ENCODE results near the gene PPP3CA.
"Not testable (repeated sequence)": the region's sequence is repeated elsewhere in the genome, so short reads cannot be mapped to it uniquely, and the experiment has no call there.

Gene PPP3CA

DNA sequence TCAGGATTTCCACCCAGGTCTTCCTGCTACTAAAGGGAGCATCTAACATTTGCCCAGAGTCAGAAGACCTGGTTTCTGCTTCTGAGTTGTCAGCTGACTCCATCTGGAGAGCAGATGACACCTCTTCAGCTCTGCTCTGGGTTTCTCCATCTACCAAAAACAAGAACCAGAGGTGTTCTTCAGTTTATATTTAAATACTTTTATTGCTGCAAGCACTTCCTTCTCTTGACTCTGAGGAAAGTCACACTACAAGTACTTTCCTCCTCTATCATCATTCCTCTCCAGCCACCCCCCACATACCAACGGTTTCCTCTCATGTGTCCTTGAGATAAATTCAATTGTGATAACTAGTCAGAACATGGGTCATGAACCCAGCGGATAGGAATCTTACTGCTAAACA lies 88.4 kb downstream of the PPP3CA start:
- no peak for DNase-seq (ENCODE audit: low spot score)
- FAIRE-seq: no peak

DNA sequence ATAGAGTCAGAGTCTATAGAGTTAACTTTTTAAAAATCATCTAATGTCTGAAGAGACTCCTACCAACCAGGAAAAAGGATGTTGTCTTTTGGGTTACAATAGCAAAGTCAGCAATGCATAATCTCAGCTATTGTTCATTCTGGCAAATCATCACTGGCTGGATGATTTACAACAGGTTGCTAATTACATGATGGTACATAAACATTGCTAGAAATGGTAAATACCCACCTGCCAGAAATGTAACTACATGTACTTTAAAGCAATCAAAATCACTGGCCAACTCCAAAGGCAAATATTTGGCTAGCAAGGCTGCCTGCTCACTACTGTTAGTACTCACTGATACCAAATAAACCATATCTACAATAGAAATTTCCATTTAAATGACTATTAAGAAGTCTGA lies 91.1 kb downstream of the PPP3CA start:
- FAIRE-seq: no peak
- DNase-seq (ENCODE audit: low spot score): no peak

DNA sequence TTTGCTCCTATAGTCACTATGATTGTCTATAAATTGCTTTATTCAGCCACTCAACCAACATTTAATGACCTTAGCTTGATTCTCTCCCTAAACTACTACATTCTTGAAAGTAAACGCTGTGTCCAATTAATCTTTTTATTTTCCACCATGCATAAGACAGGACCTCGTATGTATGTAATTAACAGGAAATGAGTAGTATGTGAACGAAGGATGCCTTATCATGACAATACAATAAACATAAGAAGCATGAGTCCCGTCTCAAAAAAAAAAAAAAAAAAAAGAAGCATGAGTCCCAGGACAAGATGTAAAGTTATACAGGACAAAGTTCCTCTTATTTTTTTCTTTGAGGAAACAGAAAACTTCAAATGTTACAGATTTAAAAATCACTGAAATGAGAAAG lies 92.5 kb downstream of the PPP3CA start:
- DNase-seq (ENCODE audit: low spot score): no peak
- FAIRE-seq: no peak

DNA sequence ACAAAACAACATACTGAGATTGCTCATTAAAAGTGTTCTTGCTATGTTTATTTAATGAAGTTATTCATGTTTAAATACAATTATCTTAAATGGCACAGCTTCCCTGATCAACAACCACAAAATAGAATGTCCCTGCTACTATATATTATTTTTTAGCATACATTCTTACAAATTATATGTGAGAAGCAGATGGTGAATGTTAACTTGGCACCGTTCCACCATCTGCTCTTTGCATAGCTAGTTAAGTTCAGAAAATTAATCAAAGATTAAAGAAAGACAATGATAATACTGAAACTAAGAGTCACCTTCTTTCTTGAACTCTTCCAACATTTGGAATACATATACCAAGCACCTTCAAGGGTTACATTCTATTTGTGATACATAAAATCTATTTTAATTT lies 94.2 kb downstream of the PPP3CA start:
- FAIRE-seq (no peak), DNase-seq (ENCODE audit: low spot score) (no peak)

DNA sequence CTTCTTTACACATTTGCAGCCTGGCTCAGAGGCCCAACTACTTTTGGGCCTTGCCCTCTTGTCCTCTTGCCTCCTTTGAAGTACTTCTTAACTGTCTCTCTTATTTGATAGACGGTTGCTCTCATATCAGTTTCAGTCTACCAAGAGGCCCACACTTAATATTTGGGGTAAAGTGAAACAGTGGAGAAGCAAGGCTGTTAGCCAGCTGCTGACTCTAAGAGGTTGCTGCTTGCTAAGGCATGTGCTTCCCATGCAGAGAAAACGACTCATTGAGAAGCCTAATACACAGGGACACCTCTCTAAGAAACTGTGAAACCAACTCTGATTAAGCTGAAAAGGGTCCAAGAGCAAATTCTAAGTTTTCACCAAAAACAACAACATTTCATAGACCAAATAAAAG lies 94.6 kb downstream of the PPP3CA start:
- FAIRE-seq (no peak), DNase-seq (ENCODE audit: low spot score) (no peak)

DNA sequence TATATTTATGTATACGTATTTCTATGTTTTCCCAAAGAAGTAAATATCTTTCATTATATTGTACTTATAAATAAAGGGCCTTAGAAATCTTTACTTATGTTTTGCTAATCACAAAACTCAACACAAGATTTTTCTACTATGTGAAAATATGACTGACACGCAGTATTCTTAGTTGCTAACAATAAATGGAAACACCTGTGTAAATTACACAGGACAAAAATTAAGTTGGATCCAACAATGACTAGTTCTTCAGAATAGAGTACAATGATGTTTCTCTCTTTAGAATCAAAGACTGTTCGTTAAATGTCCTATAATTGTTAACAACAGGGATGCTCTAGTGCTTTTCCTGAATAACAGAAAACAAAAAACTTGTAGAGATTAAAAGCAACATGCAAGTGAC lies 96.1 kb downstream of the PPP3CA start:
- DNase-seq (ENCODE audit: low spot score) (no peak), FAIRE-seq (no peak)

DNA sequence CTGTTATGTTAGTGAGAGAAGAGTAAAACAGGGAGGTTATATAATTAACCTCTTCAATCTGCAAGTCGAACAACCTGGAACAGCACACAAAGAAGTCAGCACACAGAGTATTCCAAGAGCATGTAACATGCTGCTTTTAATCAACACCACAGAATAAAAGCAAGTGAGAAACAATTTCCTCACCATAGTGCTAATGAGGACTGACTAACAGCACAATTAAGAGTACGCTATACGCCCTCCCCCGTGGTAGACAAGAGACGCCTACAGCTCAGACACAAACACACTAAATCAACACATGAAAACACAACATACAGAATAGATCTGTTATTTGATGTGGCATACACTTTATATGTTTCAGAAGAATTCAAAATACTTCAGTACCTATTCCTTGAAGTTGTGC lies 103.0 kb downstream of the PPP3CA start:
- DNase-seq (ENCODE audit: low spot score): no peak
- no peak for FAIRE-seq

DNA sequence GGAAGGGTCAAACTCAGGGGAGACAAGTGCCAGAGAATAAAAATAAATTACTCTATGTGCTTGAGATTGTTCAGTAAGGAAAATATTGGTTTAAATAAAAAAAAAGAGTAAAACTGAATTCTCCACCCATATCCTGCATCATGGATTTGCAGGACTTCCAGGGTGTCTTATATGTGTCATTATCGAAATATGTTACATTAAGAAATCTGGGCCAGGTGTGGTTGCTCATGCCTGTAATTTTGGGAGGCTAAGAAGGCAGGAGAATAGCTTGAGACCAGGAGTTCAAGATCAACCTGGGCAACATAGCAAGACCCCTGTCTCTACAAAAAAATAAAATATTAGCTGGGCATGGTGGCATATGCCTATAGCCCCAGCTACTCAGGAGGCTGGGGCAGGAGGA lies 104.9 kb downstream of the PPP3CA start:
- DNase-seq (ENCODE audit: low spot score): no peak
- FAIRE-seq: no peak

DNA sequence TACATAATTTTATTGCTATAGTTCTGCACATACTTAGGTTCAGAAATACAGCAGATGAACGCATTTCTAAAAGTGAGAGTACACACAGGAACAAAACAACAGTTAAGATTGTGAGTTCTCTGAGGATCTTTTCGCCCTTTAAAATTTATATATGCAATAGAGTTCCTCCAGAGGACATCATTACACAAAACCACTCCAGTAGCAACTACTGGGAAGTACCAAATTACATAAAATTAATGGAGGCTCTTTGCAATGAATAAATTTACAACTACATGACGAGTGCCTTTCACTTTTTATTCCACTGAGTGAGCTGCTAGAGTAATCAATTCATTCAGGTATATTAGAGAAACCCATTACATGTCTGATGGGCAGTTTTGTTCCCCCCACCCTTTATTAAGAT lies 107.2 kb downstream of the PPP3CA start:
- DNase-seq (ENCODE audit: low spot score) (no peak), FAIRE-seq (no peak)

DNA sequence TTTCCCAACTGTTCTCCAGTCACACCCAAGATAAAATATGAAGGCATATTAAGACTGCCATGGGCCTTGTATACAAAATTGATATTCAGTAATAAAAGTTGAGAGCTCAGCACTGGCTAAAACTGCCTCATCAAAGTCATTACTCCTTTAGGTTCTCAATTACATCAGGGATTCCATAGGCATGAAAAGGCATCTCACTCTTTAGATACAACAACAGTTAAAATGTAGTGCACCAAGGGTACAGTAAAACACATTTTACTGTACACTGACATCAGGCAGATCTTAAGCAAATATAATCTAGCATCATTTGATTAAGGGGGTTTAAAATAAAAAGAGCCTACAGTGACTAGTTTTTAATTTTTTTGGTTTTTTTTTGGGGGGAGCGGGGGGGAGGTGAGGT lies 107.7 kb downstream of the PPP3CA start:
- FAIRE-seq (no peak), DNase-seq (ENCODE audit: low spot score) (no peak)

DNA sequence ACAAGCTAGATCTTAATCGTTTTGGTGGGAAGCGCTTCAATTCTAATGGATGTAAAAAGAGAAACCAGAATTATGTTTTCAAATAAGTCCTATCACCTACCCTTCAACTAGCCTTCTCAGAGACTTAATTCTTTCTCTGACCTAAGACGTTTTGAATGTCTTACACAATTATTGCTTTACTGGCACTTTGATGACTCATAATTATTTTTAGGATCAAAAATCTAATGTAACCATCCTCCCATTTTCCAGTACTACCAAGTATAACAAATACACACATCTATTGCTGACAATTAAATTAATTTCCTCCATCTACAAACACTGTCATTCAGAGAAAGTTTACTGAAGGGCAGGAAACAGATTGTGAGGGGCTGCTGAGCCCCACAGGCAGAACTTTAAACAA lies 108.6 kb downstream of the PPP3CA start:
- FAIRE-seq: no peak
- no peak for DNase-seq (ENCODE audit: low spot score)

DNA sequence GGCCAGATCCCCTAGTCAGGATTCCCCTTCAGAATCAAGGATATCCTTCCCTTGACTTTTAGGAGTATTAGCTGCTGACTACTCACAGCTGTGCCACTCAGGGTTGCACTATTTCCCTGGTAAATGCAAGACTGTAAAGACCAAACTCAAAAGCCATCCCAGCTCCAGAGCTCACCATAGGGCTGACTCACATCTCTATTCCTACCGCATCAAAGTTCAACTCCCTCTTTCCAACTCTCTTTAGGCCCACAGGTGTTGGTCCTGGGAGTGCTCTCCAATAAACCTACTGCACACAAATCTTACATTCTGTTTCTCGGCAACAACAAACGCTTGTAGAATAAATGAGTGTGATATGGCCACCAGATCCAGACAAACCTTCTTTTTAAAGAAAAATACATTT lies 109.6 kb downstream of the PPP3CA start:
- peak; percentile 9 for FAIRE-seq
- no peak for DNase-seq (ENCODE audit: low spot score)

DNA sequence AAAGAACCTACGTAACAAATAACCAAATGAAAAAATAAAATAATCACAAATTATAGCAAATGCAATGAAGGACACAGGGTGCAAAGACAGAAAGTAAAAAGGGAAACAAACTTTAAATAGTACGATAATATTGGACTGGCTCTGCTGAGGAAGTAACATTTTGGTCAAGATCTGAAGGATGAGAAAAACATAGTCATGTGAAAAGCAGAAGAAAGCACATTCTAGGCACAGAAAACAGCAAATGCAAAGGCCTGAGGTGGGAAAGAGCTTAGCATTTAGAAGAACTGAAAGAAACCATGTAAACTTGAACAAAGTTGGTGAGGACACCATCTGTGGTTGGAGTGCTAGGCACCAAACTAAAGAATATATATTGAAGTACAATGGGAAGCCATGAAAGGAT lies 111.2 kb downstream of the PPP3CA start:
- no peak for DNase-seq (ENCODE audit: low spot score)
- FAIRE-seq: no peak

DNA sequence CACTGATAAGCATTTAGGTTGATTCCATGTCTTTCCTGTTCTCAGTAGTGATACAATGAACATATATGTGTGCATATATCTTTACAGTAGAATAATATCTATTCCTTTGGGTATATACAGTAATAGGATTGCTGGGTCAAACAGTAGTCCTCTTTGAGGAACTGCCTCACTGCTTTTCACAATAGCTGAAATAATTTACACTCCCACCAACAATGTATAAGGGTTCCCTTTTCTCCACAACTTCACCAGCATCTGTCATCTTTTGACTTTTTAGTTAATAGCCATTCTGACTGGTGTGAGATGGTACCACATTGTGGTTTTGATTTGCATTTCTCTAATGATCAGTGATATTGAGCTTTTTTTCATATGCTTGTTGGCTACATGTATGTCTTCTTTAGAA lies 113.2 kb downstream of the PPP3CA start:
- not testable (repeated sequence) for FAIRE-seq

DNA sequence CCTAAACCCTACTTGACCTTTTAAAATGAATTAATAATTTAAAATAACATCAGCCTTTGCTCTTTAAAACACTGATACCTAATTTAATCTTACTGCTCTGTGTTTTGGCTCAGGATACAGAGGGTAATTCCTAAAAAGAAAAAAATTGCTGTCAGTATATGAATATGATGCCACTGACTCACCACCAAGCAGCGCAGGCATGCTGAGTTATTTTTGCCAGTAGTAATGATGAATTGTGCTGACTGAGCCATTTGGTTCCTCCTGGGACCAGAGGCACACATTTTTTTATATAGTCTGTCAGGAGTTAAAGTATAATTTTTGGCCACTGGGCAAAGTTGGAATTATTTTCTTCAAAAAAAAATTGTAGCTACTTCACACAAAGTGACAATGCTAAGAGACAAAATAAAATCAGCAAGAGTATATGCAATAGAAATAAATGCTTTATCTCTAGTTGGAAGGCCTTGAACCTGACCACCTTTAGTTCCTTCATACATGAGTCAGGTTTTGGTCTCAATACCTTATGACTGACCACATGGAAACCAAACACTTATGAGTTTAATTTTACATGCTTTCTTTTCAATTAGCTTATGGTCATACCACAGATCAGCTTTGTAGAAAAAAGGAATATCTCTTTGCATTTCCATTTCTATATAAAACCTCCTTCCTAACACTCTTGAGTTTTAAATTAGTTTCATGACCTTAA lies 115.1 kb downstream of the PPP3CA start:
- FAIRE-seq (no peak), DNase-seq (ENCODE audit: low spot score) (peak; percentile 52)

More for the DNA sequence above, 113.2 kb downstream of the PPP3CA start:
- DNase-seq (ENCODE audit: low spot score): not testable (repeated sequence)

DNA sequence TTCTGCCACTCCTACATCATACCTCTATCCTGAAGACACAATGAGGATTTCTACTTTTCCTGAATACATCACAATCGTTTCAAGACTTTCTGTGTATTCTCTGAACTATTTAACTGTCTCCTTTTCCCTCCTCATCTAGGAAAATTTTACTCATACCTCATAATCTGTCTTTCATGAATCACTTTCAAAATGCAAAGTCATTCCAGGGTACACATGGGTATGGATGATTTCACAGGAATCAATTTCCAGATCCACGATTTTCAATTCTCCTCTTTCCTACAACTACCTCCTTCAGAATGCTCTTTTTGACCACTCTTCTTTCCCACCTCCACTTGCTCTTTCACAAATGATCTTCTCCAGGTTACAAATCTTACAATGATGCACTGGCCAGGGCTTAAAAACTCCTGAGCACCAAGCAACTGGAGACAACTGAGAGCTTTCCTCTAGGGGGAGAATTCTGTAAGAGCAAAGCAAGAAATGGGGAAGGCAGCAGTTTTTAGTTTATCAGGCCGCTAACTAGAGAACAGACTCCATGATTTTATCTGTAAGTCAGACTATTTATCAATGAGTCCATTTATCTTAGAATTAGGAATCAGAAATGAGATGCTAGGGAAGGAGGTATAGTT lies 116.4 kb downstream of the PPP3CA start:
- no peak for DNase-seq (ENCODE audit: low spot score)
- no peak for FAIRE-seq

DNA sequence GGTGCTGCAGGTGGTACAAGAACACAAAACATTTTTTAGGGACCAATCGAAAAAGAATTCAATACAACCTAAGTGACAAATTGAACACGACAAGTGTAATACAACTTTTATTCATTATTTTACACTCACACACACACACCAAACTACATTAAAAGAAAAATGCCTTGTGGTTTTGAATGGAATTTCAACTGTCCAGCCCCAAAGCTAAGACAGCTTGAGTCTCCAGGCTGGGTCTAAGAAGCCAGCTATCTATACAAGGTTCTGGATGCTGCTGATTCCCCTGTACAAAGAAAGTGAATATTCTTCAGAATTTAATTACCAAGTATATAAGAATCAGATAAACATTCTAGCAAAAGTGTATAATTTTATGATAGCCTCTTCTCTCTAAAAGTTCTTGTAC lies 118.2 kb downstream of the PPP3CA start:
- DNase-seq (ENCODE audit: low spot score) (no peak), FAIRE-seq (no peak)

DNA sequence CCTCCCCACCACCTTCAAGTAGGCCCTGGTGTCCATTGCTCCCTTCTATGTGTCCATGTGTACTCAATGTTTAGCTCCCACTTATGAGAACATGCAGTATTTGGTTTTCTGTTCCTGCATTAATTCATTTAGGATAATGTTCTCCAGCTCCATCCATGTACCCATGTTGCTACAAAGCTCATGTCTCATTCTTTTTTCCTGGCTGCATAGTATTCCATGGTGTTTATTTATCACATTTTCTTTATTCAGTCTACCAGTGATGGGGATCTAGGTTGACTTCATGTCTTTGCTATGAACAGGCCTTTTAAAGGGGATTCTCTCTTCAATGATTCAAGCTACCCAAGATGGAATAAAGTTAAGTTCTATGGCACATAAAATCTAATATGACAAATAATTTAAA lies 119.6 kb downstream of the PPP3CA start:
- no peak for FAIRE-seq
- DNase-seq (ENCODE audit: low spot score): no peak

DNA sequence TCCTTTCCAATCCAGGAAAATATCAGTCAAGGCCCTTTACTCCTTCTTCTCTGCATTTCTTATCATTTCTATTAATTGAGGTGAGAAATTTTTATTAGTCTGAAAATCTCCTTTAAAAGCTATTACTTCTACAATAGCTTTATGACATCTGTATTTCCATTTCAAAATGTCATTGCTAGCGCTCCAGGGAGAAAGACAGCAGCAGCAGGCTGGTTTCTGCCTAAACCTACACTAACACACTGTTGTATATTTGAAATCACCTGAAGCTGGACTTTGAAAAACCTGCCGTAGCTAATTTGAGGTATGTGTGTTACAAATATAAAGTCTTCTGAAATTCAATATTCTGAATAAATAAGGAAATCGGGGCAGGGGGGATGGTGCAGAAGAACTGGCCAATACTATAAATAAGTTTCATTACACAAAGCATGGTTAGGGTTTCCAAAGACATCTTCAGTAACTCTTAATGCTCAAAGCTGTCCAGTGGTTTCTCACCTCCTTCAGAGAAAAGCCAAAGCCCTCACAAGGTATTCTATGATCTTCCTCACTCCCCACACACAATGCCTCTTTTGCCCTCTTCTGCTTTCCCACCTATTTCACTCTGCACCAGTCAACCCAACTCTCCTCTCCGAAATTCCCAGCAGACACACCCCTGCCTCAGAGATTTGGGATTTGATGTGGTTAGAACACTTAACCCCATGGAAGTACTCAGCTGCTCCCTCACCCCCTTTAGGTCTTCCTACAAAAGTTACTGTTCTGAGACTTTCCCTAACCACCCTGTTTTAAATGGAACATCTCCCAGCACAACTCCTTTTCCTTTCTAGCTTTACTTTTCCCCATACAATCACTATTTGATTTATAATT lies 122.7 kb downstream of the PPP3CA start:
- no peak for FAIRE-seq
- no peak for DNase-seq (ENCODE audit: low spot score)

DNA sequence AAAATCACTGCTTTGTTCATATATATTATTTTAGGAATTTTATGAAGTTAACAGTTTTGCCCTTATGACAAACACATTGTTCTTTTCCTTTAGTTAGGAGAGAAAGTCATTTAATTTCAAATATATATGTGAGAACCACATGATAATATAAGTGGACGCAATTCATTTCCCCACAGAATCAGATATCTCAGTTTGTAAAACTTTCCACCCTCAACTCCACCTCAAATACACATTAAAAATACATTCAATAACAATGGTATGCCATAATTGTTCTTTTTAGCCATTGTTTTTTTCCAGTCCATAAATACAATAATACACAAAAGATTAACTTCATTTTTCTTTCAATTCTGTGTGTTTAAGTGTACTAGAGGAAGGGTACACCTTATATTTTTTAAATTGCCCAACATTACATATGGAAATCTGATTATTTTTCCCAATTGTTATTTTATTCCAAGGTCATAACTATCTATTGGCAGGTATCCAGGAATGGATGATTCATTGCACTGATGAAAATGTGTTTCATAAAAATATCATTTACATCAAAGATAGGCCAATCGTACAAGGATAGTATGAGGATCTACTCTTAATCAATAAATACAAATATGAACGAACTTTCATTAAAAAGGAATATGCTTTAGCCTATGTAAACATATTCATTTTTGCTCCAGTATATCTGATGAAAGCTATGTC lies 125.0 kb downstream of the PPP3CA start:
- DNase-seq (ENCODE audit: low spot score) (no peak), FAIRE-seq (no peak)

DNA sequence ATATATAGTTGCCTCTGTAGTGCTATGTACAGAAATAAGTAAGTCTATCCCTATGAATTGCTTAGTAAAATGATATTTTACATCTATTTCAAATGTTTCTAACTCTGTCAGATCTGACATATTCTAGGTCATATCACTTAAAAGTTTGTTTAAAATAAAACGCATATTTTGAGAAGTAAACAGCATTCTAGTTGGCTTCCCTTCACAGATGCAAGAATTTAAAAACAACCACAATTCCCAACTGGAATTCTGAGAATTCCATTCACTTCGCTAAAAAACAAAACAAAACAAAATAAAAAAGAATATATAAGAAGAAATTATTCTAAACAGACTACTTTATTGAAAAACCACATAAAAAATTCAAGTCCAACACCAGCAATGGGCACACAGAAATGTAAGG lies 126.0 kb downstream of the PPP3CA start:
- DNase-seq (ENCODE audit: low spot score): no peak
- no peak for FAIRE-seq

DNA sequence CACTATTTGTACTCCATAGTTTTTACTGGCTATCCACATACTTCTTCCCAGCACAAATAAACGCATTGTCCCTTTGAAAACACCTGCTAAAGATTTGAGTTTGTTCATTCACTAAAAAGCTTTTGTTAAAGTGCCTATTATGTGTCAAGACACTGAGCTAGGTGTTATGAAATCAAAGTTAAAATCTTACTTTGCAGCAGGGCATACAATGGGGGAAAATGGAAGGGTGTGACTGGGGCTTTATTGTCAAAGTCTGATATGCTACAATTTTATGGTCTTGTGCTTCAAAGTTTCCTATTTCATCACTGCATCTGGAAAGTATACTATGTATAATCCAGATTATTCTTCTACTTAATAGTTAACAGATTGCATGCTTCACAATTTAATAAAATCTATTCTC lies 128.4 kb downstream of the PPP3CA start:
- no peak for DNase-seq (ENCODE audit: low spot score)
- FAIRE-seq: no peak
